ENCODE data around the gene ANKMY2. TPM values are rescaled to one million over a fixed set of nuclear protein-coding genes. Genes with fewer than 3 reads are reported as not detected.

The ANKMY2 gene
- total and polyA plus RNA-seq, 10 donors, result 4.6 to 19.9 (median 11.4) TPM

GRCh38 chr7:16615228-16615627 is 30.3 kb downstream of the ANKMY2 start:
- no peaks in the 10 kb centered on the region for H3K9me3 ChIP-seq
- no peak overlapping the region for H3K4me3 ChIP-seq
- DNase-seq, result no peak
- no peaks in the 10 kb centered on the region for H3K27me3 ChIP-seq (replicated peaks in 1 of 7)
- intact Hi-C loops (cut with DNase I; ENCODE audit: low total_unique reads), result no loop called here
- no peak for TF ChIP-seq POLR2AphosphoS5 (IDR thresholded peaks at IDR 0.05)
- TF ChIP-seq CTCF (IDR thresholded peaks at IDR 0.05 in 8 of 11, conservative IDR thresholded peaks at IDR 0.05 in 3 of 11), result no peak
- TF ChIP-seq POLR2A (IDR thresholded peaks at IDR 0.05), result no peak
- peaks cover 0 to 86% (median 27%) of the 10 kb centered on the region in 6 donors for H3K36me3 ChIP-seq
- WGBS, 5 donors, result 92 to 97% (median 94%) methylated on average over 5 of the region's 5 CpGs
- peaks cover 0 to under 1% (median 0%) of the 10 kb centered on the region in 6 donors for H3K4me1 ChIP-seq
- no peak overlapping the region for H3K27ac ChIP-seq

GRCh38 chr7:16611711-16612110 is 33.8 kb downstream of the ANKMY2 start:
- WGBS, 5 donors, result 84 to 100% (median 98%) methylated on average over 2 of the region's 2 CpGs
- DNase-seq, result no peak
- TF ChIP-seq POLR2AphosphoS5 (IDR thresholded peaks at IDR 0.05), result no peak
- TF ChIP-seq CTCF (IDR thresholded peaks at IDR 0.05 in 8 of 11, conservative IDR thresholded peaks at IDR 0.05 in 3 of 11), result no peak
- no peak for TF ChIP-seq POLR2A (IDR thresholded peaks at IDR 0.05)
- H3K9me3 ChIP-seq, result no peaks in the 10 kb centered on the region
- H3K36me3 ChIP-seq, result peaks cover 0 to 90% (median 25%) of the 10 kb centered on the region in 6 donors
- intact Hi-C loops (cut with DNase I; ENCODE audit: low total_unique reads), result no loop called here
- peaks cover 0 to 5% (median 0%) of the 10 kb centered on the region in 6 donors for H3K4me1 ChIP-seq
- no peaks in the 10 kb centered on the region for H3K27me3 ChIP-seq (replicated peaks in 1 of 7)
- no peak overlapping the region for H3K4me3 ChIP-seq
- no peak overlapping the region for H3K27ac ChIP-seq

- Histone ChIP-seq H3K27ac (no peak overlapping the region), H3K27me3 (replicated peaks in 1 of 7) (no peaks in the 10 kb centered on the region), H3K4me3 (no peak overlapping the region), H3K36me3 (peaks cover 0 to 88% (median 19%) of the 10 kb centered on the region in 6 donors), H3K9me3 (no peaks in the 10 kb centered on the region), H3K4me1 (peaks cover 0 to 5% (median 0%) of the 10 kb centered on the region in 6 donors)
- DNase-seq, result no peak
- 78 to 93% (median 90%) methylated on average over 4 of the region's 4 CpGs for WGBS, 5 donors
- intact Hi-C loops (cut with DNase I; ENCODE audit: low total_unique reads), result no loop called here
- TF ChIP-seq POLR2AphosphoS5 (IDR thresholded peaks at IDR 0.05) (no peak), POLR2A (IDR thresholded peaks at IDR 0.05) (no peak), CTCF (IDR thresholded peaks at IDR 0.05 in 8 of 11, conservative IDR thresholded peaks at IDR 0.05 in 3 of 11) (no peak)
Observed at GRCh38 chr7:16609842-16610450, 35.6 kb downstream of the ANKMY2 start.

- WGBS, 5 donors, result 72 to 93% (median 86%) methylated on average over 3 of the region's 3 CpGs
- peaks cover 0 to 97% (median 35%) of the 10 kb centered on the region in 6 donors for H3K36me3 ChIP-seq
- no peak overlapping the region for H3K4me3 ChIP-seq
- no peaks in the 10 kb centered on the region for H3K27me3 ChIP-seq (replicated peaks in 1 of 7)
- intact Hi-C loops (cut with DNase I; ENCODE audit: low total_unique reads), result no loop called here
- H3K4me1 ChIP-seq, result peaks cover 0 to 5% (median 0%) of the 10 kb centered on the region in 6 donors
- no peaks in the 10 kb centered on the region for H3K9me3 ChIP-seq
- no peak overlapping the region for H3K27ac ChIP-seq
- no peak for DNase-seq
- TF ChIP-seq CTCF (IDR thresholded peaks at IDR 0.05 in 8 of 11, conservative IDR thresholded peaks at IDR 0.05 in 3 of 11) (no peak), POLR2A (IDR thresholded peaks at IDR 0.05) (no peak), POLR2AphosphoS5 (IDR thresholded peaks at IDR 0.05) (no peak)
Observed at GRCh38 chr7:16606704-16607103, 38.9 kb downstream of the ANKMY2 start.

Measured in spleen (tissue), 11 donors.